ENCODE data around the gene ERBB4.

DNA sequence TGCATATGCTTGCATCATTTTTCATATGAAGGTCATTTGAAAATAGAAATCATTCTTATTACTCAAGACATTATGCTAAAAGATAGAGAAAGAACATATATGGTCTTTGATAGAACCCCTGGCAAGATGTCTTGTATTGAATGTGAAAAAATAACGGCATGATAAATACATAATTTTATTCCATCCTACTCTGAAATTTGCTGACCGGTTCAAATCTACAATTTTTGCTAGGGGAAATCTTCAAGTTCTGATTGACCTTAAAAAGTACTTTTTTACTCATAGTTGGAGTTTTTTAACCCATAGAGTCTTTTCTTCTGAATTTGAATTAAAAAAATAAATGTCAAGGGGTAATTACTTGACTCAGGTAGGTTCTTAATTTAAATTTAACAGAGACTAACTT lies 920.8 kb downstream of the ERBB4 start:
- TF ChIP-seq, protein P1, sequence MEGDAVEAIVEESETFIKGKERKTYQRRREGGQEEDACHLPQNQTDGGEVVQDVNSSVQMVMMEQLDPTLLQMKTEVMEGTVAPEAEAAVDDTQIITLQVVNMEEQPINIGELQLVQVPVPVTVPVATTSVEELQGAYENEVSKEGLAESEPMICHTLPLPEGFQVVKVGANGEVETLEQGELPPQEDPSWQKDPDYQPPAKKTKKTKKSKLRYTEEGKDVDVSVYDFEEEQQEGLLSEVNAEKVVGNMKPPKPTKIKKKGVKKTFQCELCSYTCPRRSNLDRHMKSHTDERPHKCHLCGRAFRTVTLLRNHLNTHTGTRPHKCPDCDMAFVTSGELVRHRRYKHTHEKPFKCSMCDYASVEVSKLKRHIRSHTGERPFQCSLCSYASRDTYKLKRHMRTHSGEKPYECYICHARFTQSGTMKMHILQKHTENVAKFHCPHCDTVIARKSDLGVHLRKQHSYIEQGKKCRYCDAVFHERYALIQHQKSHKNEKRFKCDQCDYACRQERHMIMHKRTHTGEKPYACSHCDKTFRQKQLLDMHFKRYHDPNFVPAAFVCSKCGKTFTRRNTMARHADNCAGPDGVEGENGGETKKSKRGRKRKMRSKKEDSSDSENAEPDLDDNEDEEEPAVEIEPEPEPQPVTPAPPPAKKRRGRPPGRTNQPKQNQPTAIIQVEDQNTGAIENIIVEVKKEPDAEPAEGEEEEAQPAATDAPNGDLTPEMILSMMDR (IDR thresholded peaks at IDR 0.05): no peak
- no peak for TF ChIP-seq TCF7L2 (IDR thresholded peaks at IDR 0.05; ENCODE audit: low read depth, low read length)
